ENCODE results near the gene PNKD.

- TF ChIP-seq CTCF (IDR thresholded peaks at IDR 0.05) (no peak), POLR2A (IDR thresholded peaks at IDR 0.05) (no peak)
Observed at GRCh38 chr2:218342837-218343236, 72.5 kb downstream of the PNKD start.

Data from adrenal gland (tissue), 5 donors.